GM21367 (cell line): ENCODE results near the gene CHURC1.

ENCODE experiments used
- ATAC-seq: cut with Tn5 transposase; IDR thresholded peaks from one replicate; pipeline ENCODE4 v1.9.1; 2021; ENCODE audit not compliant: unreplicated experiment

Gene CHURC1

GRCh38 chr14:64954491-64955240 lies 40.4 kb downstream of the CHURC1 start:
- ATAC-seq = no peak

- no peak for ATAC-seq
These were observed 41.0 kb downstream of the CHURC1 start for GRCh38 chr14:64955297-64955696.

GRCh38 chr14:64956697-64957406 lies 42.6 kb downstream of the CHURC1 start:
- no peak for ATAC-seq

GRCh38 chr14:64958201-64958600 lies 43.9 kb downstream of the CHURC1 start:
- no peak for ATAC-seq

GRCh38 chr14:64958743-64959142 lies 44.5 kb downstream of the CHURC1 start:
- ATAC-seq = no peak

GRCh38 chr14:64960762-64961276 lies 46.6 kb downstream of the CHURC1 start:
- ATAC-seq = no peak

GRCh38 chr14:64963611-64964010 lies 49.4 kb downstream of the CHURC1 start:
- ATAC-seq = no peak

GRCh38 chr14:64965356-64966000 lies 51.2 kb downstream of the CHURC1 start:
- no peak for ATAC-seq

GRCh38 chr14:64966976-64967375 lies 52.7 kb downstream of the CHURC1 start:
- ATAC-seq = no peak

- ATAC-seq = no peak
These were observed 53.9 kb downstream of the CHURC1 start for GRCh38 chr14:64968167-64968566.

- no peak for ATAC-seq
These were observed 54.4 kb downstream of the CHURC1 start for GRCh38 chr14:64968651-64969050.

- no peak for ATAC-seq
These were observed 55.8 kb downstream of the CHURC1 start for GRCh38 chr14:64970041-64970440.

GRCh38 chr14:64970776-64971477 lies 56.7 kb downstream of the CHURC1 start:
- ATAC-seq = no peak

GRCh38 chr14:64971491-64971942 lies 57.3 kb downstream of the CHURC1 start:
- no peak for ATAC-seq

GRCh38 chr14:64971943-64972791 lies 57.9 kb downstream of the CHURC1 start, which contains the start of gene RAB15:
Gene RAB15 (minus strand): TSS chr14:64972336. CDS start chr14:64972076, 260 bp downstream.
- no peak for ATAC-seq

- ATAC-seq = no peak
These were observed 58.8 kb downstream of the CHURC1 start for GRCh38 chr14:64973026-64973442.

- ATAC-seq = no peak
These were observed 59.6 kb downstream of the CHURC1 start for GRCh38 chr14:64973826-64974225.

- no peak for ATAC-seq
These were observed 60.3 kb downstream of the CHURC1 start for GRCh38 chr14:64974563-64974962.

GRCh38 chr14:64979336-64980074 lies 65.2 kb downstream of the CHURC1 start:
- no peak for ATAC-seq
